Loucy (cell line): Measurements from ENCODE around the gene SND1.

Experiments used
- EZH2phosphoT487 ChIP-seq: fragments of 200-600 bp; IDR thresholded peaks from 2 replicates; pipeline ENCODE4 v1.6.1; 2018; ENCODE audit warnings: antibody characterized with exemption, mild to moderate bottlenecking, moderate library complexity, borderline replicate concordance
- TF ChIP-seq, protein P1 (sequence below): fragments of 200-600 bp; sonication (generic); conservative IDR thresholded peaks from 2 replicates; pipeline ENCODE4 v1.5.1; 2014; ENCODE audit warnings: mild to moderate bottlenecking, antibody characterized with exemption, low read length

GRCh38 chr7:128010391-128011127 is 358.6 kb downstream of the SND1 start:
- TF ChIP-seq, protein P1, sequence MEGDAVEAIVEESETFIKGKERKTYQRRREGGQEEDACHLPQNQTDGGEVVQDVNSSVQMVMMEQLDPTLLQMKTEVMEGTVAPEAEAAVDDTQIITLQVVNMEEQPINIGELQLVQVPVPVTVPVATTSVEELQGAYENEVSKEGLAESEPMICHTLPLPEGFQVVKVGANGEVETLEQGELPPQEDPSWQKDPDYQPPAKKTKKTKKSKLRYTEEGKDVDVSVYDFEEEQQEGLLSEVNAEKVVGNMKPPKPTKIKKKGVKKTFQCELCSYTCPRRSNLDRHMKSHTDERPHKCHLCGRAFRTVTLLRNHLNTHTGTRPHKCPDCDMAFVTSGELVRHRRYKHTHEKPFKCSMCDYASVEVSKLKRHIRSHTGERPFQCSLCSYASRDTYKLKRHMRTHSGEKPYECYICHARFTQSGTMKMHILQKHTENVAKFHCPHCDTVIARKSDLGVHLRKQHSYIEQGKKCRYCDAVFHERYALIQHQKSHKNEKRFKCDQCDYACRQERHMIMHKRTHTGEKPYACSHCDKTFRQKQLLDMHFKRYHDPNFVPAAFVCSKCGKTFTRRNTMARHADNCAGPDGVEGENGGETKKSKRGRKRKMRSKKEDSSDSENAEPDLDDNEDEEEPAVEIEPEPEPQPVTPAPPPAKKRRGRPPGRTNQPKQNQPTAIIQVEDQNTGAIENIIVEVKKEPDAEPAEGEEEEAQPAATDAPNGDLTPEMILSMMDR = peak; percentile 46
- no peak for TF ChIP-seq EZH2phosphoT487
